Retinal pigment epithelial cell (primary cell): Measurements from ENCODE around the gene BCL2L2.

ENCODE experiments used
- DNase-seq: peaks from one replicate; pipeline ENCODE4 v3.0.0-alpha.2; 2010; ENCODE audit warnings: low read depth
- H3K4me3 ChIP-seq: 2 replicates; pipeline ENCODE4 v1.5.1; 2011; ENCODE audit warnings: mild to moderate bottlenecking, low read length, control low read depth, moderate library complexity
- TF ChIP-seq, protein P1 (sequence below): conservative IDR thresholded peaks from 2 replicates; pipeline ENCODE4 v1.5.1; 2011; ENCODE audit warnings: low read depth, low read length, control low read depth, inconsistent platforms

The BCL2L2 gene

GRCh38 chr14:23301288-23301968 is 5.2 kb upstream of the BCL2L2 start:
- DNase-seq = peak; percentile 93
- H3K4me3 ChIP-seq = peak overlapping the region; percentile 74
- TF ChIP-seq, protein P1, sequence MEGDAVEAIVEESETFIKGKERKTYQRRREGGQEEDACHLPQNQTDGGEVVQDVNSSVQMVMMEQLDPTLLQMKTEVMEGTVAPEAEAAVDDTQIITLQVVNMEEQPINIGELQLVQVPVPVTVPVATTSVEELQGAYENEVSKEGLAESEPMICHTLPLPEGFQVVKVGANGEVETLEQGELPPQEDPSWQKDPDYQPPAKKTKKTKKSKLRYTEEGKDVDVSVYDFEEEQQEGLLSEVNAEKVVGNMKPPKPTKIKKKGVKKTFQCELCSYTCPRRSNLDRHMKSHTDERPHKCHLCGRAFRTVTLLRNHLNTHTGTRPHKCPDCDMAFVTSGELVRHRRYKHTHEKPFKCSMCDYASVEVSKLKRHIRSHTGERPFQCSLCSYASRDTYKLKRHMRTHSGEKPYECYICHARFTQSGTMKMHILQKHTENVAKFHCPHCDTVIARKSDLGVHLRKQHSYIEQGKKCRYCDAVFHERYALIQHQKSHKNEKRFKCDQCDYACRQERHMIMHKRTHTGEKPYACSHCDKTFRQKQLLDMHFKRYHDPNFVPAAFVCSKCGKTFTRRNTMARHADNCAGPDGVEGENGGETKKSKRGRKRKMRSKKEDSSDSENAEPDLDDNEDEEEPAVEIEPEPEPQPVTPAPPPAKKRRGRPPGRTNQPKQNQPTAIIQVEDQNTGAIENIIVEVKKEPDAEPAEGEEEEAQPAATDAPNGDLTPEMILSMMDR = peak; percentile 54

DNA sequence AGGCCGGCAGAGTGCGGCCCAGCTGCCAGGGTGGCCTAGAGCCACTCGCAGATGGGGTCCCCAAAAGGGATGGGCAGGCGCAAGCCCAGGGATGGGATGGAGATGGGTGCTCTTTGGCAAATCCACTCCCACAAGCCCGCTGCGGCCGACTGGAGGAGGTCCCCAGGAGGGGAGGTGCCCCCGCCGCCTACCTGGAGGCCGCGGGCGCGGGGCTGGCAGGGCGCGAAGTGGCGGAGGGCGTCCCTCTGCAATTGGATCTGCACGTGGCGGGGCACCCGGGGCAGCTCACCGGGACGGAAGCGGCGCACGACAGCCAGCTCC is 4.7 kb upstream of the BCL2L2 start:
- TF ChIP-seq, protein P1 = no peak
- DNase-seq = no peak
- peak overlapping the region; percentile 57 for H3K4me3 ChIP-seq

GRCh38 chr14:23302290-23303225 is 4.1 kb upstream of the BCL2L2 start, which contains the start of gene PPP1R3E:
TSS of gene PPP1R3E (minus strand) at chr14:23302859. CDS start at chr14:23302576, 283 bp downstream.
- H3K4me3 ChIP-seq = peak within 1 kb of the TSS; percentile 57
- TF ChIP-seq, protein P1 = no peak
- no peak for DNase-seq

DNA sequence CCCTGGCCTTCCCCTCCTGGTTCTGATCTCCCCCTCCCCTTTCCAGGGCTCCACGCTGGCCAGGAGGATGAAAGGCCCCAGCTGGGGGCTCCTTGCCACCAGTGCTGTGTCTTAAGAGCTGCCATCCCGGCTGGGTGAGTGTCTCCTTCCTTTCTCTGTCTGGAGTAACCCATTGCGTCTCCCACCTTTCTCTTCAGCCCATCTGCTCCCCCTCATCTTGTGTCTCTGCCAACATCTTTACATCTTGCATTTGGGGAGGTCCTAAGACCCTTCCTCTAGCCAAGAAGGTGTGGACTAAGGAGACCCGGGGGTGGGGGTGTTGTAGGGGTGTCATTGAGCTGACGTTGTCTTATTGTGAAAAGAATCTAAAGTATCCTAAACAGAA is 505 bp downstream of the BCL2L2 start:
- peak overlapping the region; percentile 94 for H3K4me3 ChIP-seq
- DNase-seq = no peak
- TF ChIP-seq, protein P1 = no peak

GRCh38 chr14:23307687-23308644 is 1.3 kb downstream of the BCL2L2 start:
- H3K4me3 ChIP-seq = peak overlapping the region; percentile 94
- TF ChIP-seq, protein P1 = no peak
- DNase-seq = no peak

DNA sequence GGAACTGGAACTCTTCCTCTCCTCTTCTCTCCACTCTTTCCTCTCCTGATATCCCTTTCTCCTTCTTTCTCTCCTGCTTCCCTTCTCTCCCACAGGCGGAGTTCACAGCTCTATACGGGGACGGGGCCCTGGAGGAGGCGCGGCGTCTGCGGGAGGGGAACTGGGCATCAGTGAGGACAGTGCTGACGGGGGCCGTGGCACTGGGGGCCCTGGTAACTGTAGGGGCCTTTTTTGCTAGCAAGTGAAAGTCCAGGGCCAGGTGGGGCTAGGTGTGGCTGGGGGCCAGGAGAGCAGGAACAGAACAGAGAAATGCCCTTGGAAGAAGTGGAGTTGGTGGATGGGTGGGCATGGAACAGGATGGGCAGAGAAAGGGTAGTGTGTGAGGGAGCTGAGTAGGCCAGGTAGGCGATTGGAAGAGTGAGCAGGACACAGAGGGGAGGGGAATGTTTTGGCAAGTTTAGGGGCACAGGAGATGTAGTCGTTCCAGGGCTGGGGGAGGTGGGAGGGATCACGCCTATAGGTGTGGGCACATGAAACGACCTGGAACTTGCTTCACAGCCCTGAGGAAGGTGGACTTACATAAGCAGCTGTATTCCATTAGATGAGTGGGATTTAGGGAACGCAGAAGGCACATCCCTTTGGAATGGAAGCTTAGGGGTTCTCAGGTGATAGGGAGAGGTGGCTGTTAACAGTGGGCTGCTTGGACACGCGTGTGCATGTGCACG is 2.2 kb downstream of the BCL2L2 start:
- no peak for DNase-seq
- H3K4me3 ChIP-seq = no peak overlapping the region
- TF ChIP-seq, protein P1 = no peak
